ENCODE data around the gene PHF11.

Gene PHF11

DNA sequence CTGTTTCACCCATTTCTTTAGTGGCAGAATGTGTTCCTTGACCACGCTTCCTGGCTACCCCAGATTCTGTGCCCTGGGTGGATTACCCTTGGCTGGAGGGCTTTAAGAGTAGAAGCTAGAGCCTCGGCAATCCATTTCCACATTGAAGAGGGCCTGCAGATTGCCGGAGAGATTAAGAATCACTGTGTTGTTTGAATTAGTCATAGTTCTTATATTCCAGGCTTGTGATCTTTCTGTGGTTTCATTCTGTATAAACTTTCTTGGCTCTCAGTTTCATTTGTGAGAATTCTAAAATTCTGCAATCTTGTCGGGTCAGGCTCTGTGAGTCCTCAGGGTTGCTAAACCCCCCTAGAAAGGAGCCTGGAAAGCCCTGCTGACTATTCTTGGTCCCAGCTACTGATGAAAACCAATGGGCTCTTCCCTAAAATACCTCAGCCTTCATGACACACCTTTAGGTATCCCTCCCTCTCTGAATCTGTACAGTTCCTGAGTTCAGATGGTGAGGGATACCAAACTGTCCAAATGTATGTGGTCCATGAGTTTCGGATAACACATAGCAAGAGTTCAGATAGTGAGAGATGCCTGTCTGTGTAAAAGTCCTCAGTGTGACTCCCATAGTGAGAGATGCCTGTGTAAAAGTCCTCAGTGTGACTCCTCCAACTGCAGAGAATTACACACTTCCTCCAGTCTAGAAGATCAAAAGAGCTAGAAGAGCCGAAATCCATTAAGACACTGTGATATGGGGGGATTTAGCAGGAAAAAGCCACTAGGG, 4.3 kb downstream of the PHF11 start:
- no peak for DNase-seq

DNA sequence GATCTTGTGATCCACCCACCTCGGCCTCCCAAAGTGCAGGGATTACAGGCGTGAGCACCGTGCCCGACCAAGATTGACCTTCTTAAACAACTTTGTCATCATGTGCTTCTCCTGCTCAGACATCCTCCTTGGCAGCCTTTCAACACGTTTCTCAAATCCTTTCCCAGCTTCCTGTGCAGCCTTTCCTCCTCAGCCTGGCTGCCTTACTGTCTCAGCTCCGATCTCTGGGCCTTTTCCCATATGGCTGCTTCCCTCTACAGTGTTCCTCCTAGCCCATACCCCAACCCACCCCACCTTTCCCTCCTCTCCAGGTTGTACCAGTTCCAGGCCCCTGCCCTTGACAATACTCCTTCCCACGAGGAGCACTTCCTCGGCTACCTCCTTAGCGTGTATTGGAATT, 7.2 kb downstream of the PHF11 start:
- DNase-seq: no peak

DNA sequence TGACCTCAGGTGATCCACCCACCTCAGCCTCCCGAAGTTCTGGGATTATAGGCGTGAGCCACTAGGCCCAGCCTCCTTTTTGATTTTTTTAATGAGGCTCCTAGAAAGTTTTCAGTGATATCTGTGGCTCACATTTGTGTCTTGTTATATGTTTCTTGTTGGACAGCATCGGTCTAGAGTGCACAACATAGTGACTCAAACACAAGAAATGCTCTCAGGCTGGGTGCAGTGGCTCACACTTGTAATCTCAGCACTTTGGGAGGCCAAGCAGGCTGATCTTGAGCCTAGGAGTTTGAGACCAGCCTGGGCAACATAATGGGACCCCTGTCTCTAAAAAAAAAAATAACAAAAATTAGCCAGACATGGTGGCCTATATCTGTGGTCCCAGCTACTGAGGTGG, 8.2 kb downstream of the PHF11 start:
- no peak for DNase-seq

DNA sequence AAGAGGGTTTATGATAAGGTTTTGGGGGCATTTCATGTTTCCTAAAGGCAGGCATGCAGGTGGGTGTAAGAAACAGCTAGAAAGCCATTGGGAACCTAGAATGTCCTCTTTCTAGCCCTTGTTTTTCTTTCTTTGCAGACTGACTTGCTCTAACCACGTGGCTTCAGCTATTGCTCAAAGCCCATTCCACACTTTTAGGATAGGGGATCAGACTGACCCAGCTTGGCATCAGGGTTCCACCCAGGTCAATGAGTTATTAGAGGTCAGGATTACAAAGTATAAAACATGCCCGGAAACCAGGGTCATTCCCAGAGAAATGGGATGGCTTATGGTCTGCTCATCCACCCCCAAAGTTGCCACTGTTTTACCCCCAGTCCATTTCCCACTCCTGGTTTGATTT, 16.8 kb downstream of the PHF11 start:
- no peak for DNase-seq

DNA sequence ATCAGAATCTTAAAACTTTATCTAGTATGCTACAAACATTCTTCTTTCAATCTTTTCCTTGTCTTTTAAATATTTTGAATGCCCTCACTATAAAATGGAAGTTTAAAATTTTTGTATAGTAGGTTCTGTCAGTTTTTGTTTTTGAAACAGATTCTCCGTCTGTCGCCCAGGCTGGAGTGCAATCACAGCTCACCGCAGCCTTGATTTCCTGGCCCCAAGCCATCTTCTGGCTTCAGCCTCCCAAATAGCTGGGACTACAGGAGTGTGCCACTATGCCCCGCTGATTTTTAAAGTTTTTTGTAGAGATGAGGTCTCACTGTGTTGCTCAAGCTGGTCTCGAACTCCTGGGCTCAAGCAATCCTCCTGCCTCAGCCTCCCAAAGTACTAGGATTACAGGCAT, 20.7 kb downstream of the PHF11 start:
- DNase-seq: no peak

DNA sequence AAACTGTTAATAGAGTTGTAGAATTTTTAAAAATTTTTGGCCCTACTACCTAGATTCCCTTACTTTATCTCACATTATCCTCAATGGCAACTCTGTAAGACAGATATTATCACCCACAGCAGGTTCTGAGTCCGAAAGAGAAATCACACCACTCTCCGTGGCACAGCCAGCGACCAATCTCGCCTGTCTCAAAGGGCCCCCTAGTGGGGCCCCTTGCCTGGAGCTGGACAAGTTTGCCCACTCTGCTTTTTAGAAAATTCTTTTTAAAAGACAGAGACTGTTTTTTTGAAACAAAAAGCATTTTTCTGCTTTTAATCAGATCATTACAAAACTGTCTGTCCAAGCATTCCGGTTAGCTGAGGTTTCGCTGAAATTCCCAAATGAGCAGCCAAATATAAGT, 21.7 kb downstream of the PHF11 start:
- no peak for DNase-seq

DNA sequence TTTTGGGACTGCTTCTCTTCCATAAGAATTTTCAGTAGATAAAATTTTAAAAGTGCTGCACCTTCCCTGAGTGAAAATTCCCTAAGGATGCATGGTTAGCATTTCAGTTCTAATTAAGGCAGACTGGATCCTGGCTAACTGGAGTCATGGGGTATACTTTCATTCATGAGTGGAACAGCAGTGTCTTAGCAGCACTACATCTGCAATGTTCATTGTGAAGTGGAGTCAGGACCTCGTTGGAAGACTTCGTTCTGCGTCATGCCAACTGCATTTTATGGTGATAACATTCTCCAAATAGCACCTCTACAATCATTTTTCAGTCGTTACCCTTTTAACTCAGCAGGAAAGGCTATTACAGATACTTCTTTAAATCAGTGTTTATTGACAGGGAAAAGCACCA, 25.5 kb downstream of the PHF11 start:
- no peak for DNase-seq

DNA sequence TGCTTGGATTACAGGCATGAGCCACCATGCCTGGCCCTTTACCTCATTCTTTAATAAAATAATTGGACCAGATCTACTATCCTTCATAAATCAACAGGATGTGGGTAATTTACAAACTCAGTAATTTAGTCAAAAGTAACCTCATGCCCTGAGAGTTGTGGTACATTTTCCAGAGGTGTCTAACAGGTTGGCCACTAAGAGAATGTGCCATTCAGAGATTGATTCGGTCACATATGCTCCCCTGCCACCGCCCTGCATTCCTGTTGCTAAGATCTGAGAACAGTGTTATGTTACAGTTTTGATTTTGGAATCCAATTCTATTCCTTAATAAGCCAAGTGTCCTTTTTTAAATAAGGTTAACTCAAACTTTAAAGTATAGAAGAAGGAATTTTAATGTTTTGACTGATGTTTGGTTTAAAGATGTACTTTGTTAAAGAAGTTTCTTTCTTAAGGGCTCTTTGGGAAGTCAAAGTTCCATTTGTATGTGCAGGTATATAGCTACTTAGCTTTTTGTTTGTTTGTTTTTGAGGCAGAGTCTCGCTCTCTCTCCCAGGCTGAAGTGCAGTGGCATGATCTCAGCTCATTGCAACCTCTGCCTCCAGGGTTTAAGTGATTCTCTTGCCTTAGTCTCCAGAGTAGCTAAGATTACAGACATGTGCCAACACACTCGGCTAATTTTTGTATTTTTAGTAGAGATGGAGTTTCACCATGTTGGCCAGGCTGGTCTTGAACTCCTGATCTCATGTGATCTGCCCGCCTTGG, 29.2 kb downstream of the PHF11 start:
- DNase-seq: no peak

DNA sequence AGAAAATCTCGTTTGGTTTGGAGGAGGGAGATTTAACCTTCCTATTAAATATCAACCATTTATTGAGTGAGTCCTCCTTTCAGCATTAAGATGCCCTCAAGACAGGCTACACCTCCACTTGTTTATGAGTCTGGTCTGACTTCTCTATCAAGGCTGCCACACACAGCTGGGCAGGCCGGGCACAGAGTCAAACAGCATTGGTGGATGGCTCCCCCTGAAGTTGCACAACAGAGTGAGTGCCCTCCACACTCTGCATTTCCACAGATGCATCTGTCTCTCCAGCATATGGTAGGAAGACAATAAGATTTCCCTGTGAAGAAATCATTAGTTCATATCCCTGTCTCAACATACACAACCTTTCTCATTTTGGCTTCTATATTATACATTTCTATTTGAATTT, 31.4 kb downstream of the PHF11 start:
- DNase-seq: no peak

DNA sequence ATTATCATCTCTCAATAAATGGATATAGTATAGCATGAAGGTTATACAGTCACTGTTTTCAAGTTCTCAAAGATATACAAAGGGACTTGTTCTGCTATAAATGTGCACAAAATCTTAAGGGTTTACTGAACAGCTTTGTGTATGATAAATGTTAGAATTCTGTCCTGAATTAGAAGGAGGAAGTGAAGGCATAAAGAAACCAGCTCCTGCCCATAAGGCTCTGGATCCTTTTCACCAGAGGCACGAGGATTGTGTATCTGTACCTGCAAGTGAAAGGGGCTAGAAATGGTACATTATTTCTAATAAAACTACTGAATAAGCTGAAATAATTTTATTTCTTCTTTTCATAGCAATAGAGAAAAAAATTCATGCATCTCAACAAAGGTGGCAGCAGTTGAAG, 32.4 kb downstream of the PHF11 start:
- no peak for DNase-seq

DNA sequence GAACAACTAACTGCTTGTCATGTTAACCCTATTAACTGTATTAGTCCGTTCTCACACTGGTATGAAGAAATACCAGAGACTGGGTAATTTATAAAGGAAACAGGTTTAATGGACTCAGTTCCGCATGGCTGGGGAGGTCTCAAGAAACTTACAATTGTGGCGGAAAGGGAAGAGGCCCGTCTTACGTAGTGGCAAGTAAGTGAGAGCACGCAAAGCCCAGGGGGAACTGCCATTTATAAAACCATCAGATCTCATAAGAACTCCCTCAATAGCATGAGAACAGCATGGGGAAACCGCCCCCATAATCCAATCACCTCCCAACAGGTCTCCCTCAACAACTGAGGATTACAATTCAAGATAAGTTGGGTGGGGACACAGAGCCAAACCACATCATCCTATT, 34.7 kb downstream of the PHF11 start:
- no peak for DNase-seq

DNA sequence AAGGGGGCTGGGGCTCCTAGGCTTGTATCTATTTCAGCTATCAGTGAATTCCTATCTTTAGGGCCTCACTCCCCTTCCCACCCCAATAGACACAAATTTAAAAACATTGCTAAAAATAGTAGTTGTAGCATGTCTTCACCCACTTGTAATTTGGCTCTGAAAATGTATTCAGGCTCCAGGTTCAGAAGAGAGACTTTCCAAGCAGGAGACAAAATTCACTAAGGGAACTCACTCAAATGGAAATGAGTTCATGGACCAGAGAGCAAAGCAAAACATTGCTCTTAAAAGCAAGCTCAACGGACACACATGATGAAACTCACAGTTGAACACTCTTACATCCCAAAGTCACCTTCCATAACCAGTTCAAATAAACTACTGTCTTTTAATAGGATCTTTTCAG, 36.8 kb downstream of the PHF11 start:
- no peak for DNase-seq

DNA sequence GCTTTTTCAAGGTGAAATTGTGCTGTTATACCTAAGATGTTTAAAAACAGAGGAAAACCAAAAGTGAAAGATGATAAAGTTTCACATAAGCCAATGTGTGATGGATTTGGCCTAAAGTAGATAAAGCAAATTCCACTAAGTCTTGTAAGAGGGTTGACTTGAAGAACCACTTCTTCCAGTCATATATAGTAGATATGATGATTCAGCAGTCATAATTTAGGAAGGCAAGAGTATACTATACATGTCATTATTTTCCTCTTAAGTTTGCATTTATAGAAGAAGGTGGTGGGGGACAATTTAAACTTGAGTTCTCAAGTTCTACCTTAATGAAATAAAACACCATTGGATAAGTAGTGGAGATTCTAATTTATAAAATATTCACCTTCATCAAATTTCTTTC, 37.3 kb downstream of the PHF11 start:
- DNase-seq: no peak

DNA sequence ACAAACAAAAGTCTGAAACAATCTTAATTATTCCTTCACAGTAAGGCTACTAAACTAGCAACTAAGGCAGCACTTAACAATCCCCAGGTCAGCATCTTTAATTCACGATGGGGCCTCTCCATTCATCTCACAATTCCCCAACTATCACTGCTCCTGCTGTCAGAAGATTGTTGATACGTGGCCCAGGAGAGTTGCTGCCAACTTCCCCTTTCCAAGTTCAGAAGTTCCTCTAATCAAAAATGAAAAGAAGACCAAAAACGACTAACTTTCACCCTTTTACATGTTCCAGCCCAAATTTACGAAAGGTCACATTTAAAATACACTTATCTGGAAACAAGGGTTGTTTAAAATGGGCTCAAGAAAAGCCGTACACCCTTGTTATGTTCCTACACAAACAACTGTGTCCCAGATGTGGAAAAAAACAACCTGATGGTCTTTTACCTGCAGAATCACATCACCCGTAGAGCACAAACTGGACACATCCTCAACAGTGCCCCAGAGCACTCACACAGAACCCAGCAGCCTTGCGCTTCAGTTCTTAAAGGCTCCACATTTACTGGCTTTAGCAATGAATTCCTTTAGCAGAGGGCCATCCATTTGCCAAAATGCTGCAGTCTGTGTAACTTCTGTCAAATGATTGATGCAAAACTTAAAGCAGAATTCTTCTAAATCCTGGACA, 38.0 kb downstream of the PHF11 start:
- DNase-seq: no peak

DNA sequence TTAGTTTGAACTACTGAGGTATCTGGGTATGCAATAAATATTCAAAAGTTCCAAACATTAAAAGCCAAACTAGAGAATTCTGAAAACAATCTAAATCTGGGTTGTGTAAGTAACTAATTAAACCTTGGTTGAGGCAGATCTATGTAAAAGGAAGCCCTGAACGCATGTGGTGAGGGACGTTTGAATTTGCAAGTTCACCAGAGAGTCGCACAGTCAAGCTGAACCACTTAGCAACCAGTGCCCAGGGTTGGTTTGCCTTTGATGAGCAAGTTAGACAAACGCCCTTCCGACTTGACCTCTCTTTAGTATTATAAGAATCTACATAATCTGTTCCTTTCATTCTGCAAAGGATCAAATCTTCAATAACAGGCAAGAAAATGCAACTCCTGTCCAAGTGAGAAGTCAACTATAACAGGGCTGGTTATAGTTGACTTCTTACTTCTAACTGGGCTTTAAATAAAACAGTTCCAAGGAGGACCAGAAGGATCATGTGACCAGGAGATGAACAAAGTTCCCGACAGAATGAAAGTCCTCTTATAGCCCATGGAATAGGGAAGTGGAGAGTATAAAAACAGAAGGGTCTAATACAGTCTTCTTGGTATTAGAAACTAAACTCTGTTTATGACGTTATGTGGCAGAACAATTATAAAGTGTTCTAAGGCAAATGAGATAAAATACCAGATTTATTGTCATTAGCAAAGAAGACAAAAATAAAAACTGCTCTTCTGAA, 40.6 kb downstream of the PHF11 start:
- DNase-seq: no peak

DNA sequence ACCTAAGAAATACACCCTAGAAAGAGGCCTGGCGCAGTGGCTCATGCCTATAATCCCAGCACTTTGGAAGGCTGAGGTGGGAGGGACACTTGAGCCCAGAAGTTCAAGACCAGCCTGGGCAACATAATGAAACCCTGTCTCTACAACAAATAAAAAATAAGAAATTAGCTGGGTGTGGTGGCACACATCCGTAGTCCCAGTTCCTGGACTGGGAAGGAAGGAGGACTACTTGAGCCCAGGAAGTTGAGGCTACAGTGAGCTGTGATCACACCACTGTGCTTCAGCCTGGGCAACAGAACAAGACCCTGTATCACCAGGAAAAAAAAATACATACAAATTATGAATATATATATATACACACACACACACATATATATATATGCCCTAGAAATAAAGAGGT, 42.7 kb downstream of the PHF11 start:
- DNase-seq: no peak

DNA sequence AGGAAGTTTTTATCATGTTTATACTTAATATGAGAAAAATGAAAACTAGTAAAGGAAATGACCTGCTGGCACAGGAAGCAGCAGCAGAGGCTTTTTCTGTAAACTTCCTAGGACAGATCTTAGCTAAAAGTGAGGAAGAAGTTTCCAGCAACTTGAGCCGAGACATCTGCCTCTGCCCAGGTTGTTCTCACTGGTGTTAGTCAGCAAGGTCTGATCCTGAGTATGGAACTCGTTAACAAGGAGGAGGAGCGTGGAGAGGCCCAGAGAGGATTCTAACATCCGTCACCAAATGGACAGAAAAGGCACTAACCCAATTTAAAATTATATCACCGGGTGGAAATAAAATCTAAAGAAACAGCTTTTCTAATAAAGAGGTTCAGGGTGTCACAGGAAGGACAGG, 43.6 kb downstream of the PHF11 start:
- no peak for DNase-seq

DNA sequence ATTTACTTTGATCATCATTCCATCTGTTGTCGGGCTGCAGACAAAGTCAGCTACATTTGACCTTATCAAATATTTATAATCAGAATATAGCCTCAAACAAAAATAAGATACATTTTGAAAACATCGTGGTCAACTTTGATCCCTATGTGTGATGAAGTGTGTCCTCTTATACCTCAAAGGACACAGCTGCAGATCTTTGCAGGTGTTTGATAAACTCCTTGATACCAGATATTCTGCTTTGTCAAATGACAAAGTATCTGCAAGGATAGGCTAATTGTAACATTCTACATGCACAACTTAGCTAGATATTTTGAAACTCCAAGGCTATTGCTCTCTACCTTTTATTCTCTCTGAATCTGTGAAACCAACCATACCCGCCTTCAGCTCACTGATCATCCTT, 44.0 kb downstream of the PHF11 start:
- DNase-seq: no peak

DNA sequence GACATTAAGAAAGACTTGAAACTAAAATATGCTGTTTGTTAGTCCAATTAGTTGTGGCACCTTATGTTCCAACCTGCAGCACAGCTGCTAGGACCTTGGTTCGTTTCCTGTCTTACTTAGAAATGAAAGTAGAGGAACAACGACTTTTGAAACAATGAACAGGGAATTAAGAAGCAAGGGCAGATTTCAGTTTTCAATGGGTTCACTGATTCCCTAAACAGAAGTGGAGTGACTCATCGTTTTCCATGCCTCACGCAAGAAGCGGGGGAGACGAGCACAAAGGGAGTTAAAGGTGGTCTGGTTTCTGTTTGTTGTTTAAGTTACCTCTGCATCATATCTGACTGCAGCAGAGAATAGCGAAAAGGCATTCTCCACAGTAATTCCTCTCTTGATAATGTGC, 44.8 kb downstream of the PHF11 start:
- no peak for DNase-seq

DNA sequence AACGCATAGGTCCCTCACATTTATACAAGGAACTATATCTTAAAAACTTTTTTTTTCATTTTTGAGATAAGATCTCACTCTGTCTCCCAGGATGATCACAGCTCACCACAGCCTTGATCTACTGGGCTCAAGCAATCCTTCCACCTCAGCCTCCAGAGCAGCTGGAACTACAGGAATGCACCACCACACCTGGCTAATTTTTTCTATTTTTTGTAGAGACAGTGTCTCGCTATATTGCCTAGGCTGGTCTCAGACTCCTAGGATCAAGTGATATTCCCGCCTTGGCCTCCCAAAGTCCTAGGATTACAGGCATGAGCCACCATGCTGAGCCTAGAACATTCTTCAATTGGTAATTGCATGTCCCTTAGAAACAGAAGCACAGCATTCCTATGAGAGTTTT, 47.9 kb downstream of the PHF11 start:
- DNase-seq: no peak

DNA sequence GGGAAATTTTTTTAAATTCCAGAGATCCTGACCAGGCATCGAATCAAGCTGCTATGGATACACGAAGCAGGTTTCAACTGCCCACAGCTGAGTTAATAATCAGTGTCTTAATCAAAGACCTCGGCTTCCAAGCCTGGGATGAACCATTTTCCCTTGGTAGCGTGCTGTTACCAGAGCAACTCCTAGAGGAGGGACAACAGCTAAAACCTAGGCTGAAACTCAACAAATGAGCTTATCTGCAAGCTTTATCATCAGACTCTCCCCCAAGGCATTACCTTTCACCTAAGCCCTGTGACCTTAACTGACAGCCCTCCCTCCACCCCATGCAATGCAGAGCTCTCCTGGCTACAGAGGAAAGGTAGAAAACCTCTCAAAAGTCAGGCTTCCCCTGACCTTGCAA, 49.9 kb downstream of the PHF11 start:
- DNase-seq: no peak

DNA sequence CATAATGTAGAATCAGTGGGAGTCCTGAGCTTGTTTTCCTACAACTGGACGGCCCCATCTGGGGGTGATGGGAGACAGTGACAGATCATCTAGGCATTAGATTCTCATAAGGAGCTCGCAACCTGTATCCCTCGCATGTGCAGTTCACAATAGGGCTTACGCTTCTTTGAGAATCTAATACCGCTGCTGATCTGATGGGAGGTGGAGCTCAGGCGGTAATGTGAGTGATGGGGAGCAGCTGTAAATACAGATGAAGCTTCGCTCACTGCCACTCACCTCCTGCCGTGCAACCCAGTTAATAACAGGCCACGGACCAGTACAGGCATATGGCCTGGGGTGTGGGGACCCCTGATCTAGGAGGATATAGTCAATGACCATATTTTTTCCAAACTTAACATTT, 50.8 kb downstream of the PHF11 start:
- no peak for DNase-seq

DNA sequence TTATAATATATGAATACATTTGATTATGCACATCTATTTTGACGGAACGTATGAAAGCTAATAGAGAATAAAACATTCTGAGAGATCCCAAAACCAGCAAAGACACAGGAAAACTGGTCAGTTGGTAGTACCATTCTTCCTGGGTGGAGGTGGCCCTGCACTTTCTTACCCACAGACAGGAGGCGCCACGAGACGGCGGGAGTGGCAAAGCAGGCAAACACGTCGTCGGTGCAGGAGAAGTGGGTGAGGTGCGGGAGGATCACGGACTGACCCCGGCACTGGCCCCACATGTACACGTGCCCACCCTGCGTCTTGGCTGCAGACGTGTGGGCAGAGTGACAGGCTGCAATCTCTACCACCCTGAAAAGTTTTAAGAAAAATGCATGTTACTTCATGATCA, 53.5 kb downstream of the PHF11 start:
- no peak for DNase-seq

Data from stimulated activated naive CD4-positive, alpha-beta T cell treated with Interleukin-2 at 50 U/mL for 16 hours (primary cell).